ENCODE data around the gene C18orf63.

- TF ChIP-seq CTCF (IDR thresholded peaks at IDR 0.05 in 2 of 3, conservative IDR thresholded peaks at IDR 0.05 in 1 of 3; ENCODE audit: borderline replicate concordance in 1 of 3, insufficient read depth in 1 of 3, low read depth in 2 of 3, low read length in 2 of 3) (peak; percentile 34 to 68 (median 66)), FOSL1 (IDR thresholded peaks at IDR 0.05; ENCODE audit: low read depth) (no peak), ZNF274 (IDR thresholded peaks at IDR 0.05; ENCODE audit: low read depth, low read length) (no peak)
Observed at GRCh38 chr18:74342416-74343043, 26.9 kb downstream of the C18orf63 start.

All from HCT116 (cell line).